Esophagus muscularis mucosa (tissue), 4 donors: Measurements from ENCODE around the gene MAD1L1. TPM values are rescaled to one million over a fixed set of nuclear protein-coding genes. Genes with fewer than 3 reads are reported as not detected.

Source experiments
- DNase-seq: peaks from one replicate; pipeline ENCODE4 v3.0.0-alpha.2; 2017; ENCODE audit errors: extremely low spot score
- H3K27ac ChIP-seq, 4 donors: fragments of 200-600 bp; sonication (generic); replicated peaks in 1 of 4; 1 replicate in 3 of 4; 2 replicates in 1 of 4; pipeline ENCODE4 v1.5.1; 2016 to 2019; ENCODE audit warnings: mild to moderate bottlenecking in 1 of 4
- H3K27me3 ChIP-seq, 4 donors: fragments of 200-600 bp; sonication (generic); one replicate each; pipeline versions ENCODE4 v1.5.1 to v1.6.0; 2016 to 2019
- H3K36me3 ChIP-seq, 4 donors: fragments of 200-600 bp; sonication (generic); one replicate each; pipeline ENCODE4 v1.5.1; 2016 to 2019
- H3K4me1 ChIP-seq, 4 donors: fragments of 200-600 bp; sonication (generic); one replicate each; pipeline ENCODE4 v1.5.1; 2016 to 2019
- H3K4me3 ChIP-seq, 4 donors: fragments of 200-600 bp; sonication (generic); 1 replicate in 2 of 4; 2 replicates in 2 of 4; pipeline ENCODE4 v1.5.1; 2016 to 2019; ENCODE audit warnings: mild to moderate bottlenecking in 4 of 4, moderate library complexity in 1 of 4
- H3K9me3 ChIP-seq, 4 donors: fragments of 200-600 bp; sonication (generic); 1 replicate in 3 of 4; 2 replicates in 1 of 4; pipeline ENCODE4 v1.5.1; 2016 to 2019
- EP300 ChIP-seq: sonication (generic); formaldehyde crosslinking; IDR thresholded peaks from one replicate; pipeline ENCODE4 v1.6.1; 2017; ENCODE audit warnings: antibody characterized with exemption
- POLR2A ChIP-seq: fragments of 450-650 bp; IDR thresholded peaks from one replicate; pipeline ENCODE4 v1.6.1; 2017; ENCODE audit warnings: antibody characterized with exemption, moderate library complexity, mild to moderate bottlenecking, low read depth
- POLR2AphosphoS5 ChIP-seq, 2 donors: sonication (generic); formaldehyde crosslinking; IDR thresholded peaks; one replicate each; pipeline ENCODE4 v1.6.1; 2017; ENCODE audit warnings: antibody characterized with exemption in 2 of 2
- WGBS: methylation state at CpG from one replicate; pipeline ENCODE4 v1.1.5; 2018; 5-methylcytosine and 5-hydroxymethylcytosine counted together
- intact Hi-C: fragments of 100-400 bp; cut with DNase I; formaldehyde crosslinking; loops from one replicate; pipeline ENCODE4 v1.15.1; 2023
- total RNA-seq, 4 donors: library from RNA; depleted of rRNA; stranded (reverse); fragments of >200 nt; gene quantifications; one replicate each; pipeline versions ENCODE4 v1.1.0 to v1.2.1, GENCODE V29; 2016
- TF ChIP-seq, protein P1 (sequence below), 3 experiments: fragments of 200-600 bp in 2 of 3; fragments of 450-650 bp in 1 of 3; sonication (generic) in 2 of 3; IDR thresholded peaks; one replicate each; pipeline ENCODE4 v1.5.1; 2017 to 2019; ENCODE audit warnings: antibody characterized with exemption in 3 of 3, mild to moderate bottlenecking in 2 of 3, moderate library complexity in 1 of 3

Gene MAD1L1
- total RNA-seq, 4 donors from 2014 or later, result 22.2 to 33.1 (median 29.5) TPM

DNA sequence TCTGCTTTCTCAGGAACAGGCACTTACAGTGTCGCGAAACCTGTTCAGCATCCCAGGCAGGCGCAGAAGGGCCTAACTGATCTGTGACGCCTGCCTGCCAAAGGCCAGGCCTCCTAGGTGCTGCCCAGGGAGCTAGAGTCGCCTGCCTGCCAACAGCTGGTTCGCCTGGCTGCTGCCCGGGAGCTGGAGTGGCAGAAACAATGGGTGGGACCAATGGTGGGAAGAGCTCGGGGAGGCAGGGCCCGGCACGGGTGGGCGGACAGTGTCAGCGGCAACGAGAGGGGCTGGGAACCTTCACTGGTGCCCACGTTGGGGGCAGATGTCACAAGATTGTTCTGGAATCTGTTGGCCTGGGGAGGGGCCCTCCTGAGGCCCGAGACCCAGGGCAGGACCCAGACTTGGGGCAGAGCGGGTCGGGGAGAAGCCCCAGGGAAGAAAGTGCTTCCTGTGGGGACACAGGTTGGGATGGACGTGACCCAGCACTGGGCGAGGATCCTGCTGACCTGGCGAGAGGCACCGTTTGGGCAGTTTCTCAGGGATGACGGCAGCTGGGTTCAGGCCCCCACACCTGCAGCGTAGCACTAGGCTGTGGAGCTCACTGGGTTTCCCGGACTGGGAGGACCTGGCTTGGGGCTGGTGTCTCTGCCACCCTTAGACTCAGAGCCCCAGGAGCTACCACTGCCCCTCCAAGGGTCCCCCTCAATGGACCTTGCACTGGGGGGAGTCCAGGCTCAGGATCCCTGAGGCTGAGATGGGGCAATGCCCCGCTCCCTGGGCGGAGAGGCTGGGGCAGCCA lies 380.8 kb downstream of the MAD1L1 start:
- Histone ChIP-seq H3K27ac (no peak overlapping the region), H3K4me1 (no peaks in the 10 kb centered on the region), H3K4me3 (no peak overlapping the region), H3K9me3 (no peaks in the 10 kb centered on the region), H3K36me3 (peaks cover 0 to 4% (median 0%) of the 10 kb centered on the region in 4 donors), H3K27me3 (no peaks in the 10 kb centered on the region)
- WGBS, result 90% methylated on average over 17 of the region's 26 CpGs
- intact Hi-C loops, result no loop called here
- TF ChIP-seq, protein P1, sequence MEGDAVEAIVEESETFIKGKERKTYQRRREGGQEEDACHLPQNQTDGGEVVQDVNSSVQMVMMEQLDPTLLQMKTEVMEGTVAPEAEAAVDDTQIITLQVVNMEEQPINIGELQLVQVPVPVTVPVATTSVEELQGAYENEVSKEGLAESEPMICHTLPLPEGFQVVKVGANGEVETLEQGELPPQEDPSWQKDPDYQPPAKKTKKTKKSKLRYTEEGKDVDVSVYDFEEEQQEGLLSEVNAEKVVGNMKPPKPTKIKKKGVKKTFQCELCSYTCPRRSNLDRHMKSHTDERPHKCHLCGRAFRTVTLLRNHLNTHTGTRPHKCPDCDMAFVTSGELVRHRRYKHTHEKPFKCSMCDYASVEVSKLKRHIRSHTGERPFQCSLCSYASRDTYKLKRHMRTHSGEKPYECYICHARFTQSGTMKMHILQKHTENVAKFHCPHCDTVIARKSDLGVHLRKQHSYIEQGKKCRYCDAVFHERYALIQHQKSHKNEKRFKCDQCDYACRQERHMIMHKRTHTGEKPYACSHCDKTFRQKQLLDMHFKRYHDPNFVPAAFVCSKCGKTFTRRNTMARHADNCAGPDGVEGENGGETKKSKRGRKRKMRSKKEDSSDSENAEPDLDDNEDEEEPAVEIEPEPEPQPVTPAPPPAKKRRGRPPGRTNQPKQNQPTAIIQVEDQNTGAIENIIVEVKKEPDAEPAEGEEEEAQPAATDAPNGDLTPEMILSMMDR (IDR thresholded peaks at IDR 0.05), result no peak
- no peak for TF ChIP-seq EP300
- no peak for TF ChIP-seq POLR2A
- TF ChIP-seq POLR2AphosphoS5 (IDR thresholded peaks at IDR 0.05), result no peak
- no peak for DNase-seq

DNA sequence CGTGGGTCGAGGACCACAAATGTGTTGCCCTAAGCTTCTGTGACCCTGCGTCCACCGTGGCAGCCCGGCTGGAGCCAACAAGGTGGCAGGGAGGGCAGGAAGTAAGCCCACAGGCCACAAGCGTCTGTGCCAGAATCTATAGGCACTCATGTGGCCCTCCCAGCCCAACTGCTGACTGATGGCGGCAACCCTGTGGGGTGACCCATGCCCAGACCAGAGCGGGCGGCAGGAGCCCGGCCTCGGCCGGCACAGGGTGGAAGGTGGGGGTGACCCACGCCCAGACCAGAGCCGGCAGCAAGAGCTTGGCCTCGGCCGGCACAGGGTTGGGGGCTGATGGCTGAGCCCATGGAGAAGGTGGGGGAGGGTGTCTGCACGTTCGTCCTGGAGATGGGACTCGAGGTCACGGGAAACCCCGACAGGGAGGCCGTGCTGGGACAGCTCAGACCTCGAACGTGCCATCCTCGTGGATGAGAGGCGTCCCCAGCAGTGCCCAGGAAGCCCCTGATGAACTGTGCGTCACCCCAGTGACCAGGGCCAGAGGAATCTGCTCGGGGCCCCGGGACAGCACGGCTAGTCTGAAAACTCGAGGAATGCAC lies 381.7 kb downstream of the MAD1L1 start:
- DNase-seq, result no peak
- no peaks in the 10 kb centered on the region for H3K9me3 ChIP-seq
- H3K27ac ChIP-seq, result no peak overlapping the region
- WGBS, result 95% methylated on average over 26 of the region's 31 CpGs
- H3K4me1 ChIP-seq, result no peaks in the 10 kb centered on the region
- TF ChIP-seq EP300 (no peak), POLR2A (no peak)
- H3K4me3 ChIP-seq, result no peak overlapping the region
- H3K36me3 ChIP-seq, result peaks cover 0 to 11% (median 3%) of the 10 kb centered on the region in 4 donors
- intact Hi-C loops, result no loop called here
- no peaks in the 10 kb centered on the region for H3K27me3 ChIP-seq

DNA sequence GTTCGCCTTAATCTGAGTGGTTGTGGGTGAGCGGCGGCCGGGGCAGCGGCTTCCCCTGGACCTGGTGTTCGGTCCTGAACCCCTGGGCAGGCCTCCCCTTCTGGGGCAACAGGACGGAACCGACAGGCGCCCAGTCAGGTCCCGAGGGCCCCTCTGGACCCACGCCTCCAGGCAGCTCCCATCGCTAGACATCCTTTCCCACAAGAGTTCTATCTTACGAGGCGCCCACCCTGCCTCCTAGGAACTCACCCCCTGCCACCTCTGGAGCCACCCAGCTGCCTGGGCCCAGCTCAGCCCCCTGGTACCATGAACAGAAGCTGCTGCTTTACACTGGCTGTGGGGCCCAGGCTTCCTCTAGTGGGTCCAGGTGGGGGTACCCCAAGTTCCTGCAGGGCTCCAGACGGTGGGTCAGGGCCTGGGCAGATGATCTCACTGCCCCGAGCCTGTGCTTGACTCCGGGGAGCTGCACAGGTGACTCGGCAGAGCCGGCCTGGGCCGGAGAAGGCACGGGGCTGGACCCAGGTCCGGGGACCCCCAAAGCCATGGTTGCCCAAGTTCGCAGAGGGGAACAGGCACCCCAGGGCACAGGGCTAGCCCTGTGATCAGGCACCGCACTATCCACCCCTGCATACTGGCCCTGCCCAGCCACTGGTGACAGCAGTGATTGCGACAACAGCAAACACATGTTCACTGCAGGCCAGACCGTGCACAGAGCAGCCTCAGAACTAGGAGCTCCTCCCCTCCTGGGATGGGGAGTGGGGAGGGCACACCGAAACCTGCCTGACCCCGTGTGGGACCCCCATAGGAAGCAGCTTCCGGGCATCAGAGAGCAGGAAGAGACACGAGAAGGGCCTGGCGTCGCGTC lies 382.4 kb downstream of the MAD1L1 start:
- Histone ChIP-seq H3K27me3 (no peaks in the 10 kb centered on the region), H3K36me3 (peaks cover 0 to 13% (median 5%) of the 10 kb centered on the region in 4 donors), H3K4me3 (no peak overlapping the region), H3K4me1 (no peaks in the 10 kb centered on the region), H3K27ac (no peak overlapping the region), H3K9me3 (no peaks in the 10 kb centered on the region)
- TF ChIP-seq POLR2AphosphoS5 (IDR thresholded peaks at IDR 0.05) (no peak), POLR2A (no peak), EP300 (no peak)
- TF ChIP-seq, protein P1 (IDR thresholded peaks at IDR 0.05), result no peak
- WGBS, result 94% methylated on average over 16 of the region's 33 CpGs
- intact Hi-C loops, result no loop called here
- no peak for DNase-seq

DNA sequence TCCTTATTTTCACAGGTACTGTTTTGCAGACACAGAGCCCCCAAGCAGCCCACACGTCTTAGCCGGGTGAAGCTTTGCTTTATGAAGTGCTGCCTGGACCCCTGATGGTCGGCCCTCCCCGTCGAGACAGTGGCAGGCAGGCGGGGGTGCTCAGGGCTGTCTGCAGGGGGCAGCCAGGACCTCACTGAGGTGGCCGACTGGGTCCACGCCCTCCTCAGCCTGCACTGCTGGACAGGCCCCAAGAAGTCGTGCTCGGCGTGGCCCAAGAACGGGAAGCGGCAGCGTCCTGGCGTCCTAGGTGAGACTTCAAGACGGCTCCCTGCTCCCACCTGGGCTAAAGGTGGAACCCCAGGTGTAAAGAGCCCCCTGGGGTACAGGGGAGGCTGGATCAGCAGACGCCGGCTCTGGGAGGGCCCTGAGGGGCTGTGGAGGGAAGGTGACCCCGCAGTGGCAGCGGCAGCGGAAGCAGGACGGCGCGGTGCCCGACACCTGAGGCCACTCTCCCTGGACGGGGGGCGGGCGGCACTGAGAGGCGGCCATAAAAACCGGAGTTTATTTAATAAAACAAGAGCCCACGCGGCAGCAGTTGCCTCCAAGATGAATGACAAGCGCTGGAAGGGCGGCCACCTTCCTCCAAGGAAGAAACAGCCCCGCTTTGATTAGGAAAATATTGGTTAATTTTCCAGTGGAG lies 383.2 kb downstream of the MAD1L1 start:
- TF ChIP-seq POLR2A (no peak), EP300 (no peak), POLR2AphosphoS5 (IDR thresholded peaks at IDR 0.05) (no peak)
- TF ChIP-seq, protein P1 (IDR thresholded peaks at IDR 0.05), result no peak
- peaks cover 0 to 13% (median 5%) of the 10 kb centered on the region in 4 donors for H3K36me3 ChIP-seq
- 93% methylated on average over 29 of the region's 35 CpGs for WGBS
- intact Hi-C loops, result no loop called here
- DNase-seq, result no peak
- no peak overlapping the region for H3K4me3 ChIP-seq
- H3K27me3 ChIP-seq, result no peaks in the 10 kb centered on the region
- no peaks in the 10 kb centered on the region for H3K9me3 ChIP-seq
- no peak overlapping the region for H3K27ac ChIP-seq
- no peaks in the 10 kb centered on the region for H3K4me1 ChIP-seq
